SK-N-SH (cell line): ENCODE data around the gene ADRA2B. TPM values are rescaled to one million over a fixed set of nuclear protein-coding genes. Genes with fewer than 3 reads are reported as not detected.

Experiments used
- CTCF ChIA-PET: fragments of 300-600, 350-600 bp; formaldehyde crosslinking; extraction: SDS; loops from one replicate; lab custom pipeline; 2021; lab: Yijun Ruan, JAX
- POLR2A ChIA-PET: fragments of 350-600 bp; sonication (Branson Sonifier 250); formaldehyde crosslinking; extraction: SDS; loops from one replicate; lab custom pipeline; 2020; ENCODE audit warnings: antibody characterized with exemption, inconsistent platforms; lab: Yijun Ruan, JAX
- DNase-seq: peaks from one replicate; pipeline ENCODE4 v3.0.0; 2012
- H2AFZ ChIP-seq: fragments of 200-600 bp; sonication (generic); 2 replicates; pipeline ENCODE4 v1.8.1; 2016; ENCODE audit warnings: antibody characterized with exemption, mild to moderate bottlenecking, low read depth
- H3F3A ChIP-seq: fragments of 200-600 bp; sonication (generic); replicated peaks from 2 replicates; pipeline ENCODE3; 2016; ENCODE audit warnings: antibody characterized with exemption, mild to moderate bottlenecking; ENCODE audit not compliant: insufficient read depth
- H3K27ac ChIP-seq, 2 experiments: fragments of 200-500 bp in 1 of 2; fragments of 200-600 bp in 1 of 2; sonication (Bioruptor generic) in 1 of 2; sonication (generic), shearing (Covaris generic) in 1 of 2; 2 replicates each; pipeline versions ENCODE4 v1.5.1 to v1.6.1; 2014 to 2016; ENCODE audit warnings: low read depth in 2 of 2, inconsistent platforms in 1 of 2, low read length in 1 of 2, mild to moderate bottlenecking in 1 of 2, mixed read lengths in 1 of 2
- H3K27me3 ChIP-seq: fragments of 200-600 bp; sonication (generic), shearing (Covaris generic); 2 replicates; pipeline ENCODE4 v1.6.1; 2016; ENCODE audit warnings: mixed run types; ENCODE audit not compliant: insufficient read depth
- H3K36me3 ChIP-seq, 2 experiments: fragments of 200-500 bp in 1 of 2; fragments of 200-600 bp in 1 of 2; sonication (Bioruptor generic) in 1 of 2; sonication (generic) in 1 of 2; replicated peaks in 1 of 2; 2 replicates each; pipeline versions ENCODE3 to v1.5.1; 2014 to 2016; ENCODE audit warnings: low read length in 1 of 2, mild to moderate bottlenecking in 1 of 2; ENCODE audit not compliant: insufficient read depth in 2 of 2, control insufficient read depth in 1 of 2
- H3K4me1 ChIP-seq, 2 experiments: fragments of 200-500 bp in 1 of 2; fragments of 200-600 bp in 1 of 2; sonication (Bioruptor generic) in 1 of 2; sonication (generic), shearing (Covaris generic) in 1 of 2; 2 replicates each; pipeline versions ENCODE4 v1.5.1 to v1.6.1; 2014 to 2016; ENCODE audit warnings: low read depth in 1 of 2, low read length in 1 of 2, mixed run types in 1 of 2; ENCODE audit not compliant: insufficient read depth in 2 of 2, control insufficient read depth in 1 of 2
- H3K4me2 ChIP-seq: fragments of 200-600 bp; sonication (generic), shearing (Covaris generic); 2 replicates; pipeline ENCODE4 v1.6.1; 2017; ENCODE audit warnings: mixed run types
- H3K4me3 ChIP-seq, 2 experiments: fragments of 200-500 bp in 1 of 2; fragments of 200-600 bp in 1 of 2; sonication (Bioruptor generic) in 1 of 2; sonication (generic), shearing (Covaris generic) in 1 of 2; 2 replicates each; pipeline versions ENCODE4 v1.5.1 to v1.8.1; 2014 to 2016; ENCODE audit warnings: low read depth in 2 of 2, inconsistent platforms in 1 of 2, low read length in 1 of 2, mild to moderate bottlenecking in 1 of 2, mixed read lengths in 1 of 2, moderate library complexity in 1 of 2
- H3K79me2 ChIP-seq: fragments of 200-600 bp; sonication (generic); 2 replicates; pipeline ENCODE4 v1.8.1; 2017; ENCODE audit warnings: mild to moderate bottlenecking; ENCODE audit not compliant: insufficient read depth
- H3K9ac ChIP-seq: fragments of 200-600 bp; sonication (generic); 2 replicates; pipeline ENCODE4 v1.6.1; 2017; ENCODE audit warnings: mixed run types
- H3K9me2 ChIP-seq: fragments of 200-600 bp; sonication (generic); 2 replicates; pipeline ENCODE4 v1.6.1; 2017; ENCODE audit warnings: mixed run types
- H3K9me3 ChIP-seq: fragments of 200-600 bp; sonication (generic); 2 replicates; pipeline ENCODE4 v1.6.1; 2017; ENCODE audit warnings: mixed run types, mild to moderate bottlenecking, moderate library complexity
- H4K20me1 ChIP-seq: fragments of 200-600 bp; sonication (generic); 2 replicates; pipeline ENCODE4 v1.6.1; 2017; ENCODE audit warnings: mild to moderate bottlenecking, mixed run types; ENCODE audit not compliant: insufficient read depth
- CHD2 ChIP-seq: fragments of 150-350 bp; IDR thresholded peaks from 2 replicates; pipeline ENCODE4 v1.6.1; 2018; ENCODE audit warnings: low read length; ENCODE audit not compliant: partially characterized antibody
- EZH2phosphoT487 ChIP-seq: fragments of 200-600 bp; sonication (generic); IDR thresholded peaks from 2 replicates; pipeline ENCODE4 v1.6.1; 2017; ENCODE audit warnings: low read depth, mixed run types, mild to moderate bottlenecking, antibody characterized with exemption, moderate library complexity, borderline replicate concordance
- FOXM1 ChIP-seq: IDR thresholded peaks from 2 replicates; pipeline ENCODE4 v1.4.0; 2012; ENCODE audit warnings: low read depth, mild to moderate bottlenecking
- GABPA ChIP-seq: IDR thresholded peaks from 2 replicates; pipeline ENCODE4 v1.4.0; 2012; ENCODE audit warnings: low read depth, mild to moderate bottlenecking
- WGBS: methylation state at CpG from one replicate; pipeline ENCODE4 v1.1.6; 2017; ENCODE audit warnings: low lambda C conversion rate; 5-methylcytosine and 5-hydroxymethylcytosine counted together
- polyA plus RNA-seq, 3 experiments: library from polyadenylated mRNA; depleted of rRNA; stranded (reverse); fragments of >200 nt; gene quantifications; 2 replicates each; pipeline ENCODE4 v1.2.3, GENCODE V29; 2012
- TF ChIP-seq, protein P1 (sequence below): IDR thresholded peaks from 2 replicates; pipeline ENCODE4 v1.4.0; 2012; ENCODE audit warnings: low read depth
- TF ChIP-seq, protein P2 (sequence below): fragments of 150-350 bp; IDR thresholded peaks from 2 replicates; pipeline ENCODE4 v1.6.1; 2016; ENCODE audit warnings: mild to moderate bottlenecking, low read depth, low read length
- TF ChIP-seq, protein P3 (sequence below): fragments of 150-350 bp; IDR thresholded peaks from 2 replicates; pipeline ENCODE4 v1.6.1; 2017; ENCODE audit warnings: antibody characterized with exemption, low read length, low read depth, borderline replicate concordance

The ADRA2B gene
- polyA plus RNA-seq, 1 of the 3 experiments (the other 2 are of a cell fraction) = not detected

DNA sequence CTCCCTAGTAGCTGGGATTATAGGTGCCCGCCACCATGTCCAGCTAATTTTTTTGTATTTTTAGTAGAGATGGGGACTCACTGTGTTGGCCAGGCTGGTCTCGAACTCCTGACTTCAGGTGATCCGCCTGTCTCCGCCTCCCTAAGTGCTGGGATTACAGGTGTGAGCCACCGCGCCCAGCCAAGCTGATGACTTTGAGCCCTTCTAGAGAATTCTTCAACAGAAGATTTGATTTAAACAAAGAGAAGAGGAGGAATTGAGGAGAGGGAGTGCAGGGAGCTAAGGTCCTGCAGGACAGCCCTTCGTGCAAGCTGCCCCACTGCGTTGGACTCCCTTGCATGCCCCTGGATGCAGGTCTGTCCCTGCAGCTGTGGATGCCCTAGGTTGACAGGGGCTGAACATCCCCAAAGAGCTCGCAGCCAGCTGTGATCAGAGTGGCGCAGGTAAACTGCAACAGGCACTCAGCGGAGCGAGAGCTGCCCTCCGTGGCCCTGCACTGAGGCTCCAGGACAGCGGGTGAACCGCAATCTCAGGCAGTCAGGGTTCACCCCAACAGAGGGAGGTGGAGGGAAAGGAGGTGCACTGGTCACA lies 13.7 kb downstream of the ADRA2B start:
- peak; percentile 9 for DNase-seq

DNA sequence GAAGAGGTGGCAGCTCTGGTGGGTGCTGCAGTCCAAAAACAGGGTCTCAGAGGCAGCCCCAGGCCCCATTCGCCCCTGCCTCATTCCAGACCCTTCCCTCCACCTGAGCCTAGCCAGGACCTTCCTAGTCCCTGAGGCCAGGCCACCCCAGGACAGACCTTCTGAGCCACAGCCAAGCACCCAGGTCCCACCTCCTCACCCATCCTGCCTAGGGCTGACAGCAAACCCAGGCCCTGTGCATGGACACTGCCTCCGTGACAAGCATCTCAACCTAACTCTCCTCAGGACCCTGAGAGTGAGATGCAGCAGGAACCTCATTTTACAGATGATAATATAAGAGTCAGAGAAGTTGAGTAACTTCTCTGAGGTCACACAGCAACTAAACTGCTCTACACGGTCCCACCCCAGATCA lies 15.5 kb downstream of the ADRA2B start:
- no peak for TF ChIP-seq CHD2
- TF ChIP-seq FOXM1 = no peak
- TF ChIP-seq, protein P1, sequence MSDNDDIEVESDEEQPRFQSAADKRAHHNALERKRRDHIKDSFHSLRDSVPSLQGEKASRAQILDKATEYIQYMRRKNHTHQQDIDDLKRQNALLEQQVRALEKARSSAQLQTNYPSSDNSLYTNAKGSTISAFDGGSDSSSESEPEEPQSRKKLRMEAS = no peak
- TF ChIP-seq, protein P2, sequence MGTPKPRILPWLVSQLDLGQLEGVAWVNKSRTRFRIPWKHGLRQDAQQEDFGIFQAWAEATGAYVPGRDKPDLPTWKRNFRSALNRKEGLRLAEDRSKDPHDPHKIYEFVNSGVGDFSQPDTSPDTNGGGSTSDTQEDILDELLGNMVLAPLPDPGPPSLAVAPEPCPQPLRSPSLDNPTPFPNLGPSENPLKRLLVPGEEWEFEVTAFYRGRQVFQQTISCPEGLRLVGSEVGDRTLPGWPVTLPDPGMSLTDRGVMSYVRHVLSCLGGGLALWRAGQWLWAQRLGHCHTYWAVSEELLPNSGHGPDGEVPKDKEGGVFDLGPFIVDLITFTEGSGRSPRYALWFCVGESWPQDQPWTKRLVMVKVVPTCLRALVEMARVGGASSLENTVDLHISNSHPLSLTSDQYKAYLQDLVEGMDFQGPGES = no peak
- TF ChIP-seq EZH2phosphoT487 = no peak
- TF ChIP-seq, protein P3, sequence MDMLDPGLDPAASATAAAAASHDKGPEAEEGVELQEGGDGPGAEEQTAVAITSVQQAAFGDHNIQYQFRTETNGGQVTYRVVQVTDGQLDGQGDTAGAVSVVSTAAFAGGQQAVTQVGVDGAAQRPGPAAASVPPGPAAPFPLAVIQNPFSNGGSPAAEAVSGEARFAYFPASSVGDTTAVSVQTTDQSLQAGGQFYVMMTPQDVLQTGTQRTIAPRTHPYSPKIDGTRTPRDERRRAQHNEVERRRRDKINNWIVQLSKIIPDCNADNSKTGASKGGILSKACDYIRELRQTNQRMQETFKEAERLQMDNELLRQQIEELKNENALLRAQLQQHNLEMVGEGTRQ = no peak
- H3K27me3 ChIP-seq = no peaks in the 10 kb centered on the region
- no peaks in the 10 kb centered on the region for H3F3A ChIP-seq
- ChIA-PET POLR2A (no interaction called here), CTCF (interaction anchor here (1.0 to 3.2 kb wide), 4 partner anchors 11 to 78 kb away, joined by 4 to 15 read pairs (median 6); no protein-coding TSS in a partner anchor)
- peaks cover 0 to 3% of the 10 kb centered on the region in 2 experiments; a peak in 1 of 4 replicates for H3K4me1 ChIP-seq
- no peaks in the 10 kb centered on the region for H4K20me1 ChIP-seq
- no peak overlapping the region for H3K4me3 ChIP-seq
- H3K9me3 ChIP-seq = no peaks in the 10 kb centered on the region
- no peak overlapping the region for H2AFZ ChIP-seq
- no peaks in the 10 kb centered on the region for H3K79me2 ChIP-seq
- H3K27ac ChIP-seq = no peak overlapping the region
- DNase-seq = peak; percentile 18
- H3K36me3 ChIP-seq = no peaks in the 10 kb centered on the region
- no peak overlapping the region for H3K4me2 ChIP-seq
- no peak overlapping the region for H3K9ac ChIP-seq
- 80% methylated on average over 1 of the region's 3 CpGs for WGBS
- no peaks in the 10 kb centered on the region for H3K9me2 ChIP-seq

More for the DNA sequence above, 13.7 kb downstream of the ADRA2B start:
- Histone ChIP-seq H3K27ac (no peak overlapping the region), H3K4me2 (no peak overlapping the region), H3K9me3 (no peaks in the 10 kb centered on the region), H3F3A (no peaks in the 10 kb centered on the region), H3K9me2 (no peaks in the 10 kb centered on the region), H3K4me3 (no peak overlapping the region), H3K36me3 (no peaks in the 10 kb centered on the region), H4K20me1 (no peaks in the 10 kb centered on the region), H3K79me2 (no peaks in the 10 kb centered on the region), H2AFZ (no peak overlapping the region), H3K4me1 (peaks cover 0 to 3% of the 10 kb centered on the region in 2 experiments; a peak in 1 of 4 replicates), H3K27me3 (no peaks in the 10 kb centered on the region), H3K9ac (no peak overlapping the region)
- TF ChIP-seq GABPA = no peak
- 93% methylated on average over 15 of the region's 15 CpGs for WGBS
- ChIA-PET POLR2A (interaction anchor here (0.7 kb wide), 1 partner anchor 147 kb away, joined by 4 read pairs; no protein-coding TSS in a partner anchor), CTCF (interaction anchor here (1.2 to 2.6 kb wide), 3 partner anchors 9 to 72 kb away, joined by 3 to 15 read pairs (median 7); no protein-coding TSS in a partner anchor)
